NCI-H2196 treated with DMSO at 0.1 percent for 48 hours (cell line): ENCODE measurements around the gene SPAG8.

ENCODE experiments used
- DNase-seq: peaks from one replicate; lab custom pipeline; 2025; ENCODE audit not compliant: unreplicated experiment; lab: John Stamatoyannopoulos, UW

Gene SPAG8

GRCh38 chr9:35840881-35841644 lies 29.0 kb upstream of the SPAG8 start:
- no peak for DNase-seq

GRCh38 chr9:35839926-35840325 lies 27.9 kb upstream of the SPAG8 start:
- DNase-seq: no peak

- DNase-seq: no peak
Observed at GRCh38 chr9:35836595-35836994, 24.5 kb upstream of the SPAG8 start.

GRCh38 chr9:35835766-35836165 lies 23.7 kb upstream of the SPAG8 start:
- DNase-seq: no peak

GRCh38 chr9:35835216-35835632 lies 23.2 kb upstream of the SPAG8 start:
- DNase-seq: no peak

GRCh38 chr9:35834260-35835215 lies 22.5 kb upstream of the SPAG8 start:
- no peak for DNase-seq

GRCh38 chr9:35832814-35833213 lies 20.8 kb upstream of the SPAG8 start:
- DNase-seq: no peak

GRCh38 chr9:35831040-35831439 lies 19.0 kb upstream of the SPAG8 start:
- DNase-seq: no peak

GRCh38 chr9:35829764-35830096 lies 17.7 kb upstream of the SPAG8 start:
- DNase-seq: no peak

GRCh38 chr9:35829084-35829763 lies 17.2 kb upstream of the SPAG8 start, which contains the start of gene TMEM8B:
Gene TMEM8B, plus strand, starts transcription at chr9:35829228. Its CDS starts 220 bp downstream, at chr9:35829448.
- peak; percentile 65 for DNase-seq

- DNase-seq: no peak
Observed at GRCh38 chr9:35828716-35829083, 16.6 kb upstream of the SPAG8 start, which contains the start of gene FAM221B. Gene FAM221B, minus strand, starts transcription at chr9:35828732. Its CDS starts 2,571 bp downstream, at chr9:35826161.

GRCh38 chr9:35827486-35827885 lies 15.4 kb upstream of the SPAG8 start:
- DNase-seq: no peak

GRCh38 chr9:35826071-35826701 lies 14.1 kb upstream of the SPAG8 start:
- DNase-seq: peak; percentile 39

- no peak for DNase-seq
Observed at GRCh38 chr9:35822926-35823325, 10.9 kb upstream of the SPAG8 start.

- no peak for DNase-seq
Observed at GRCh38 chr9:35820076-35820475, 8.0 kb upstream of the SPAG8 start.

GRCh38 chr9:35818341-35818740 lies 6.3 kb upstream of the SPAG8 start:
- DNase-seq: no peak

GRCh38 chr9:35816708-35817107 lies 4.6 kb upstream of the SPAG8 start:
- no peak for DNase-seq

GRCh38 chr9:35814841-35815543 lies 2.9 kb upstream of the SPAG8 start, which contains the start of gene HINT2:
Gene HINT2, minus strand, starts transcription at chr9:35815042. Its CDS starts 63 bp downstream, at chr9:35814979.
- DNase-seq: peak; percentile 100

GRCh38 chr9:35814106-35814840 lies 2.2 kb upstream of the SPAG8 start:
- peak; percentile 31 for DNase-seq
